CD4-positive, CD25-positive, alpha-beta regulatory T cell (primary cell): ENCODE data around the gene TMEM233. TPM values are rescaled to one million over a fixed set of nuclear protein-coding genes. Genes with fewer than 3 reads are reported as not detected.

Experiments
- ATAC-seq, 2 donors: fragments of 150-1000 bp; cut with Tn5 transposase; one replicate each; pipeline ENCODE4 v1.10.0; 2021; ENCODE audit warnings: low read depth in 2 of 2, moderate number of reproducible peaks in 2 of 2, moderate library complexity in 1 of 2
- DNase-seq, 3 donors: peaks; one replicate each; pipeline versions ENCODE4 v3.0.0 to v3.0.0-alpha.2; 2012 to 2022; ENCODE audit warnings: mixed read lengths in 1 of 3
- H3K27ac ChIP-seq: one replicate; pipeline ENCODE4 v1.7.0; 2013; ENCODE audit warnings: mild to moderate bottlenecking, low read length; ENCODE audit not compliant: insufficient read depth, poor library complexity, severe bottlenecking
- H3K27me3 ChIP-seq: one replicate; pipeline ENCODE4 v1.7.0; 2013; ENCODE audit warnings: low read length; ENCODE audit not compliant: control insufficient read depth, insufficient read depth
- H3K36me3 ChIP-seq: one replicate; pipeline ENCODE4 v1.7.0; 2013; ENCODE audit warnings: mild to moderate bottlenecking, low read length, moderate library complexity; ENCODE audit not compliant: control insufficient read depth, insufficient read depth
- H3K4me1 ChIP-seq: 2 replicates; pipeline ENCODE4 v1.7.0; 2013; ENCODE audit warnings: mild to moderate bottlenecking, low read length; ENCODE audit not compliant: insufficient read depth, control insufficient read depth, poor library complexity, severe bottlenecking
- H3K4me3 ChIP-seq: one replicate; pipeline ENCODE4 v1.7.0; 2013; ENCODE audit warnings: low read depth, mild to moderate bottlenecking, low read length, moderate library complexity
- H3K9me3 ChIP-seq, 2 experiments: 1 replicate in 1 of 2; 2 replicates in 1 of 2; pipeline ENCODE4 v1.7.0; 2013; ENCODE audit warnings: low read length in 2 of 2, mild to moderate bottlenecking in 1 of 2, moderate library complexity in 1 of 2; ENCODE audit not compliant: control insufficient read depth in 2 of 2
- H3K27ac Mint-ChIP-seq, 3 donors: one replicate each; pipeline ENCODE4 v1.8.0; 2020 to 2022; ENCODE audit warnings: mild to moderate bottlenecking in 3 of 3, mixed read lengths in 3 of 3, moderate library complexity in 2 of 3
- H3K27me3 Mint-ChIP-seq: one replicate; pipeline ENCODE4 v1.8.0; 2022; ENCODE audit warnings: mild to moderate bottlenecking, mixed read lengths
- H3K36me3 Mint-ChIP-seq: one replicate; pipeline ENCODE4 v1.8.0; 2020; ENCODE audit warnings: mixed read lengths
- H3K4me1 Mint-ChIP-seq, 4 donors: one replicate each; pipeline ENCODE4 v1.8.0; 2020 to 2022; ENCODE audit warnings: mixed read lengths in 4 of 4, mild to moderate bottlenecking in 1 of 4
- H3K4me3 Mint-ChIP-seq, 4 donors: one replicate each; pipeline ENCODE4 v1.8.0; 2020 to 2022; ENCODE audit warnings: mild to moderate bottlenecking in 4 of 4, mixed read lengths in 4 of 4, moderate library complexity in 3 of 4
- H3K9me3 Mint-ChIP-seq, 7 donors: one replicate each; pipeline ENCODE4 v1.8.0; 2020 to 2022; ENCODE audit warnings: mixed read lengths in 7 of 7, mild to moderate bottlenecking in 3 of 7, moderate library complexity in 2 of 7
- polyA plus RNA-seq, 4 donors: library from polyadenylated mRNA; unstranded; fragments of 300-500 nt; fragmentation: Illumina TruSeq; gene quantifications; one replicate each; pipeline ENCODE4 v1.2.3, GENCODE V29; 2021
- total RNA-seq: library from RNA; stranded (reverse); gene quantifications from one replicate; pipeline ENCODE4 v1.2.3, GENCODE V29; 2022

Gene TMEM233
- total and polyA plus RNA-seq, 5 donors from 2014 or later: not detected

GRCh38 chr12:119627019-119627643 lies 33.6 kb downstream of the TMEM233 start:
- H3K4me3 Mint-ChIP-seq: peak overlapping the region in 1 of 4 donors; percentile 1
- ATAC-seq: no peak

GRCh38 chr12:119627686-119628085 lies 34.1 kb downstream of the TMEM233 start:
- Histone ChIP-seq H3K4me3 (no peak overlapping the region), H3K27me3 (peaks cover 10% of the 10 kb centered on the region), H3K27ac (no peak overlapping the region), H3K4me1 (no peaks in the 10 kb centered on the region), H3K36me3 (no peaks in the 10 kb centered on the region), H3K9me3 (no peaks in the 10 kb centered on the region)
- ATAC-seq: no peak
- no peaks in the 10 kb centered on the region for H3K36me3 Mint-ChIP-seq
- no peak for DNase-seq
- no peaks in the 10 kb centered on the region for H3K4me1 Mint-ChIP-seq
- H3K4me3 Mint-ChIP-seq: no peak overlapping the region
- H3K9me3 Mint-ChIP-seq: peaks cover 0 to 3% (median 0%) of the 10 kb centered on the region in 7 donors
- peak overlapping the region in 1 of 3 donors; percentile 17 for H3K27ac Mint-ChIP-seq
- H3K27me3 Mint-ChIP-seq: peaks cover 21% of the 10 kb centered on the region

More at GRCh38 chr12:119627019-119627643, 33.6 kb downstream of the TMEM233 start:
- no peak overlapping the region for H3K27ac ChIP-seq
- H3K4me3 ChIP-seq: no peak overlapping the region
- H3K27me3 ChIP-seq: peaks cover 10% of the 10 kb centered on the region
- no peaks in the 10 kb centered on the region for H3K9me3 ChIP-seq
- no peaks in the 10 kb centered on the region for H3K36me3 ChIP-seq
- Mint-ChIP-seq H3K27me3 (peaks cover 26% of the 10 kb centered on the region), H3K36me3 (no peaks in the 10 kb centered on the region), H3K9me3 (peaks cover 0 to 4% (median 0%) of the 10 kb centered on the region in 7 donors), H3K4me1 (no peaks in the 10 kb centered on the region), H3K27ac (no peak overlapping the region)
- DNase-seq: no peak
- H3K4me1 ChIP-seq: no peaks in the 10 kb centered on the region

- H3K4me3 ChIP-seq: no peak overlapping the region
- Mint-ChIP-seq H3K27ac (no peak overlapping the region), H3K9me3 (peaks cover 0 to 3% (median 0%) of the 10 kb centered on the region in 7 donors), H3K27me3 (peaks cover 18% of the 10 kb centered on the region), H3K4me3 (no peak overlapping the region), H3K36me3 (no peaks in the 10 kb centered on the region), H3K4me1 (no peaks in the 10 kb centered on the region)
- no peaks in the 10 kb centered on the region for H3K9me3 ChIP-seq
- ATAC-seq: no peak
- no peaks in the 10 kb centered on the region for H3K4me1 ChIP-seq
- no peaks in the 10 kb centered on the region for H3K36me3 ChIP-seq
- no peak overlapping the region for H3K27ac ChIP-seq
- DNase-seq: no peak
- peaks cover 2% of the 10 kb centered on the region for H3K27me3 ChIP-seq
These were observed 36.7 kb downstream of the TMEM233 start for GRCh38 chr12:119630223-119630780.

GRCh38 chr12:119630962-119631550 lies 37.5 kb downstream of the TMEM233 start:
- no peaks in the 10 kb centered on the region for H3K9me3 ChIP-seq
- Mint-ChIP-seq H3K9me3 (peaks cover 0 to 3% (median 0%) of the 10 kb centered on the region in 7 donors), H3K4me3 (no peak overlapping the region), H3K36me3 (no peaks in the 10 kb centered on the region), H3K27me3 (peaks cover 22% of the 10 kb centered on the region), H3K4me1 (no peaks in the 10 kb centered on the region), H3K27ac (no peak overlapping the region)
- H3K36me3 ChIP-seq: no peaks in the 10 kb centered on the region
- DNase-seq: no peak
- no peak overlapping the region for H3K4me3 ChIP-seq
- ATAC-seq: no peak
- no peaks in the 10 kb centered on the region for H3K4me1 ChIP-seq
- H3K27ac ChIP-seq: no peak overlapping the region
- peaks cover 5% of the 10 kb centered on the region for H3K27me3 ChIP-seq

- H3K27ac ChIP-seq: no peak overlapping the region
- no peaks in the 10 kb centered on the region for H3K4me1 Mint-ChIP-seq
- ATAC-seq (no peak), DNase-seq (no peak)
- H3K27me3 Mint-ChIP-seq: peaks cover 15% of the 10 kb centered on the region
- peaks cover 0 to 3% (median 0%) of the 10 kb centered on the region in 7 donors for H3K9me3 Mint-ChIP-seq
- no peaks in the 10 kb centered on the region for H3K9me3 ChIP-seq
- H3K4me1 ChIP-seq: no peaks in the 10 kb centered on the region
- H3K36me3 Mint-ChIP-seq: no peaks in the 10 kb centered on the region
- no peaks in the 10 kb centered on the region for H3K36me3 ChIP-seq
- H3K27ac Mint-ChIP-seq: no peak overlapping the region
- H3K4me3 Mint-ChIP-seq: no peak overlapping the region
- peaks cover 5% of the 10 kb centered on the region for H3K27me3 ChIP-seq
- H3K4me3 ChIP-seq: no peak overlapping the region
These were observed 38.5 kb downstream of the TMEM233 start for GRCh38 chr12:119631930-119632678.

GRCh38 chr12:119634743-119635142 lies 41.2 kb downstream of the TMEM233 start:
- Mint-ChIP-seq H3K9me3 (no peaks in the 10 kb centered on the region), H3K4me3 (no peak overlapping the region), H3K27ac (no peak overlapping the region), H3K36me3 (no peaks in the 10 kb centered on the region), H3K4me1 (no peaks in the 10 kb centered on the region), H3K27me3 (peaks cover 22% of the 10 kb centered on the region)
- Histone ChIP-seq H3K27ac (no peak overlapping the region), H3K9me3 (no peaks in the 10 kb centered on the region), H3K27me3 (peaks cover 7% of the 10 kb centered on the region), H3K4me3 (no peak overlapping the region), H3K36me3 (no peaks in the 10 kb centered on the region), H3K4me1 (no peaks in the 10 kb centered on the region)
- DNase-seq (no peak), ATAC-seq (no peak)

- H3K4me1 ChIP-seq: no peaks in the 10 kb centered on the region
- no peak overlapping the region for H3K27ac ChIP-seq
- H3K36me3 Mint-ChIP-seq: no peaks in the 10 kb centered on the region
- H3K36me3 ChIP-seq: no peaks in the 10 kb centered on the region
- H3K9me3 Mint-ChIP-seq: peaks cover 0 to 3% (median 0%) of the 10 kb centered on the region in 7 donors
- H3K4me1 Mint-ChIP-seq: no peaks in the 10 kb centered on the region
- peaks cover 3% of the 10 kb centered on the region for H3K27me3 ChIP-seq
- H3K4me3 Mint-ChIP-seq: no peak overlapping the region
- H3K27me3 Mint-ChIP-seq: peaks cover 31% of the 10 kb centered on the region
- no peak overlapping the region for H3K27ac Mint-ChIP-seq
- no peak overlapping the region for H3K4me3 ChIP-seq
- no peaks in the 10 kb centered on the region for H3K9me3 ChIP-seq
- ATAC-seq (no peak), DNase-seq (no peak)
These were observed 49.4 kb downstream of the TMEM233 start for GRCh38 chr12:119642986-119643385.
